ENCODE results near the gene CATSPER3.

CATSPER3 gene

DNA sequence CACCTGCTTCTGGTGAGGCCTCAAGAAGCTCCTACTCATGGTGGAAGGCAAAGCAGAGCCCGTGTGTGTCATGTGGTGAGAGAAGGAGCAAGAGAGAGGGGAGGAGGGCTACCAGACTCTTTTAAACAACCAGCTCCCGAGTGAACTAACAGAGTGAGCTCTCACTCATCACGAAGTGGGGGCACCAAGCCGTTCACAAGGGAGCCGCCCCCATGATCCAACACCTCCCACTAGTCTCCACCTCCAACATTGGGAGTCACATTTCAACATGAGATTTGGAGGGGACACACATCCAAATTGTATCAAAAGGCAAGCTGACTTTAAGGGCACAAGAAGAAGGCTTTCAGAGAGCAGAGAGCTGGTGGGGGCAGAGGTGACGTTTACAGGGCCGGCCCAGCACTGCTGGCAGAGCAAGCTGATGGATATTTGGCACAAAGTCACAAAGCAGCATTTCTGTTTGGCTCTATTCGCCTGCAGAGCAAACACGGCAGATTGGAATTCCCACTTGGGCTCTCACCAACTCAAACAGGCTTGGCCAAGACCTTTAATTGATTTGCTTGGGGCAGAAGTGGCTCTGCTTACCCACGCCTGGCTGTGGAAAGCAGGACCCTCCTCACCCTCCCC lies 46.4 kb downstream of the CATSPER3 start:
- no peak overlapping the region for H3K27ac ChIP-seq

DNA sequence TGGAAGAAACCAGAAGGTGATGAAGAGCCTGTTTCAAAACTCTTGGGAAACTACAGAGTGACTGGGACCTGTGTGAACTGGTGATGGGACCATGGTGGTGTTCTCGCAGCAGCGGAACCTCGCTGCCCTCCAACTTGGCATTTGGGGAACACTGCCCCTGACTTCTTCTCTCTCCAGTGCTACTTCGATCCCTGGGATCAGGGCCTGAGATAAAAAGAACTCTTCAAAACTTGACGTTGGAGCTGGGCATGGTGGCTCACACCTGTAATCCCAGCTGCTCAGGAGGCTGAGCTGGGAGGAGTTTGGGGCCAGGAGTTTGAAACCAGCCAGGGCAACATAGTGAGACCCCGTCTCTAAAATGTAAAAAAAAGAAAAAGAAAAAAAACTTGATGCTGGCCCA lies 48.2 kb downstream of the CATSPER3 start:
- no peak overlapping the region for H3K27ac ChIP-seq
- TF ChIP-seq CTCF (IDR thresholded peaks at IDR 0.05) (no peak), ZFX (IDR thresholded peaks at IDR 0.05; ENCODE audit: borderline replicate concordance) (no peak)

More for the DNA sequence above, 46.4 kb downstream of the CATSPER3 start:
- TF ChIP-seq CTCF (IDR thresholded peaks at IDR 0.05) = no peak
- no peak for TF ChIP-seq ZFX (IDR thresholded peaks at IDR 0.05; ENCODE audit: borderline replicate concordance)

DNA sequence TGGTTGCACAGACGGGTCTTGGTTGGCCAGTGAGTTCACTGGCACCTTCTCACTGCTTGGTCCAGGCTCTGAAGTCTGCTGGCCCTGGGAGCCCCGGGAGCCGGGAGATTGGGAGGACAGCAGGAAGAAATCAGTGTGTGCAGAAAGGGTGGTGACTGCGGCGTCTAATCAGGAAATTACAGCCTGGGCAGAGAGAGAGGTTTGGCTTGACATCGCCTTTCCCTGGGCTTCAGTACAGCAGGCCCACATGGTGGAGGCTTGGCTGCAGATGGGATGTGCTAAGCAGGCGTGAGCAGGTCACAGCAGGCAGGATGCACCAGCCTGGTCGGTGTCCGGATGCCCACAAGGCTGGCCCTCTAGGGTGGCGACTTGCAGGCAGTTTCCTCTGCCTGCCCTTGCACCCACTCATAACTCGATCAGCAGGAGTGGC lies 49.2 kb downstream of the CATSPER3 start:
- H3K27ac ChIP-seq = no peak overlapping the region
- no peak for TF ChIP-seq CTCF (IDR thresholded peaks at IDR 0.05)
- TF ChIP-seq ZFX (IDR thresholded peaks at IDR 0.05; ENCODE audit: borderline replicate concordance) = no peak

DNA sequence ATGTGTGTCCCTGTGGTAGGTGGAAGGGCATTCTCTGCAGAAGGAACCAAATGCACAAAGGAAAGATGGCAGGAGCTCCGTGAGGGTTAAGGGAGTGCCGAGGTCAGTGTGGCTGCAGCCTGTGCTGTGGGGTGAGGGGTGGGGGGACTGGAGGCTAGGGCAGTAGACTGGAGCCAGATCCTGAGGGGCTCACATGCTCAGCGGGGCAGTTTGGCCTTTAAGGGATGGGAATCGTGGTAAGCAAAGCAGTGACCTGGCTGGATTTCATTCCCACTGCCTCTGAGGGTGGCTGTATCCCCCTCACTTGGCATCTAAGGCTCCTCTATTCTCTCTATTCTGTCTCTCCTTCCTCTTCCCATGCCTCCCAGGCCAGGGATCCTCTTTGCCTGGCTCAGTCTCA lies 50.8 kb downstream of the CATSPER3 start:
- no peak overlapping the region for H3K27ac ChIP-seq
- TF ChIP-seq ZFX (IDR thresholded peaks at IDR 0.05; ENCODE audit: borderline replicate concordance) (no peak), CTCF (IDR thresholded peaks at IDR 0.05) (no peak)

- no peak overlapping the region for H3K27ac ChIP-seq
- TF ChIP-seq ZFX (IDR thresholded peaks at IDR 0.05; ENCODE audit: borderline replicate concordance) (no peak), CTCF (IDR thresholded peaks at IDR 0.05) (no peak)
Measured at GRCh38 chr5:135019314-135019713, 51.6 kb downstream of the CATSPER3 start.

- H3K27ac ChIP-seq = no peak overlapping the region
- TF ChIP-seq CTCF (IDR thresholded peaks at IDR 0.05) = no peak
Measured at GRCh38 chr5:135020111-135020895, 52.6 kb downstream of the CATSPER3 start.

All from 22Rv1 (cell line).